Mesenchymal stem cell (in vitro differentiated cells and primary cell): ENCODE measurements around the gene DENND2A.

Experiments
- DNase-seq: peaks from one replicate; pipeline ENCODE4 v3.0.0-alpha.2; 2013
- H2AFZ ChIP-seq: one replicate; pipeline ENCODE4 v1.6.1; 2013; ENCODE audit warnings: low read depth, mild to moderate bottlenecking, control low read depth, inconsistent platforms, low read length, moderate library complexity
- H2AK5ac ChIP-seq: 2 replicates; pipeline ENCODE4 v1.6.1; 2013; ENCODE audit warnings: low read length, moderate library complexity, mild to moderate bottlenecking, inconsistent platforms; ENCODE audit not compliant: severe bottlenecking
- H2BK120ac ChIP-seq: one replicate; pipeline ENCODE4 v1.6.1; 2013; ENCODE audit warnings: low read depth, mild to moderate bottlenecking, inconsistent platforms, low read length, moderate library complexity
- H2BK12ac ChIP-seq, 2 experiments: one replicate each; pipeline ENCODE4 v1.6.1; 2013; ENCODE audit warnings: inconsistent platforms in 2 of 2, low read length in 2 of 2, mild to moderate bottlenecking in 2 of 2, moderate library complexity in 2 of 2, control low read depth in 1 of 2
- H2BK15ac ChIP-seq: one replicate; pipeline ENCODE4 v1.6.1; 2013; ENCODE audit warnings: mild to moderate bottlenecking, low read depth, inconsistent platforms; ENCODE audit not compliant: poor library complexity, severe bottlenecking
- H2BK5ac ChIP-seq: 2 replicates; pipeline ENCODE4 v1.6.1; 2013; ENCODE audit warnings: low read depth, mild to moderate bottlenecking, low read length, control low read depth, inconsistent platforms; ENCODE audit not compliant: poor library complexity, severe bottlenecking
- H3K14ac ChIP-seq, 2 experiments: one replicate each; pipeline ENCODE4 v1.6.1; 2013; ENCODE audit warnings: inconsistent platforms in 2 of 2, low read length in 2 of 2, control low read depth in 1 of 2, mild to moderate bottlenecking in 1 of 2, moderate library complexity in 1 of 2
- H3K18ac ChIP-seq, 2 experiments: one replicate each; pipeline ENCODE4 v1.6.1; 2013; ENCODE audit warnings: inconsistent platforms in 2 of 2, low read length in 2 of 2, control low read depth in 1 of 2, low read depth in 1 of 2, mild to moderate bottlenecking in 1 of 2
- H3K23ac ChIP-seq, 2 experiments: one replicate each; pipeline ENCODE4 v1.6.1; 2013; ENCODE audit warnings: inconsistent platforms in 2 of 2, low read length in 2 of 2, mild to moderate bottlenecking in 2 of 2, moderate library complexity in 2 of 2, control low read depth in 1 of 2
- H3K27ac ChIP-seq: 2 replicates; pipeline ENCODE4 v1.5.1; 2013; ENCODE audit warnings: mild to moderate bottlenecking, moderate library complexity, low read length, control low read depth, inconsistent platforms; ENCODE audit not compliant: poor library complexity, severe bottlenecking
- H3K27me3 ChIP-seq, 2 experiments: 2 replicates each; pipeline versions ENCODE4 v1.6.1 to v1.7.0; 2013; ENCODE audit warnings: low read length in 2 of 2, mild to moderate bottlenecking in 2 of 2, moderate library complexity in 2 of 2, control low read depth in 1 of 2, inconsistent platforms in 1 of 2; ENCODE audit not compliant: control insufficient read depth in 1 of 2, insufficient read depth in 1 of 2
- H3K36me3 ChIP-seq, 2 experiments: 2 replicates each; pipeline versions ENCODE4 v1.6.1 to v1.7.0; 2013; ENCODE audit warnings: low read length in 2 of 2, control low read depth in 1 of 2, inconsistent platforms in 1 of 2, low read depth in 1 of 2, mild to moderate bottlenecking in 1 of 2; ENCODE audit not compliant: insufficient read depth in 2 of 2, control insufficient read depth in 1 of 2
- H3K4ac ChIP-seq, 2 experiments: one replicate each; pipeline ENCODE4 v1.6.1; 2013; ENCODE audit warnings: inconsistent platforms in 2 of 2, low read length in 2 of 2, mild to moderate bottlenecking in 2 of 2, moderate library complexity in 2 of 2, control low read depth in 1 of 2, low read depth in 1 of 2
- H3K4me1 ChIP-seq: 2 replicates; pipeline ENCODE4 v1.6.1; 2013; ENCODE audit warnings: low read depth, low read length, control low read depth; ENCODE audit not compliant: control insufficient read depth, insufficient read depth
- H3K4me2 ChIP-seq: 2 replicates; pipeline ENCODE4 v1.6.1; 2013; ENCODE audit warnings: low read length, mild to moderate bottlenecking, inconsistent platforms; ENCODE audit not compliant: poor library complexity, severe bottlenecking
- H3K4me3 ChIP-seq, 2 experiments: 2 replicates each; pipeline versions ENCODE4 v1.5.1 to v1.7.0; 2013; ENCODE audit warnings: low read length in 2 of 2, mild to moderate bottlenecking in 2 of 2, control low read depth in 1 of 2, low read depth in 1 of 2; ENCODE audit not compliant: insufficient read depth in 1 of 2
- H3K79me1 ChIP-seq: replicated peaks from 2 replicates; pipeline ENCODE4 v1.6.1; 2013; ENCODE audit warnings: mild to moderate bottlenecking, control low read depth, low read length, inconsistent platforms; ENCODE audit not compliant: poor library complexity, severe bottlenecking
- H3K9ac ChIP-seq: 2 replicates; pipeline ENCODE4 v1.7.0; 2013; ENCODE audit warnings: mild to moderate bottlenecking, low read length, moderate library complexity
- H3K9me3 ChIP-seq: 2 replicates; pipeline ENCODE4 v1.7.0; 2013; ENCODE audit warnings: mild to moderate bottlenecking, low read length; ENCODE audit not compliant: control insufficient read depth
- H4K8ac ChIP-seq: one replicate; pipeline ENCODE4 v1.6.1; 2013; ENCODE audit warnings: inconsistent platforms, mild to moderate bottlenecking, low read length, moderate library complexity
- H4K91ac ChIP-seq: one replicate; pipeline ENCODE4 v1.6.1; 2013; ENCODE audit warnings: mild to moderate bottlenecking, low read length, inconsistent platforms
- WGBS: methylation state at CpG from one replicate; pipeline ENCODE4 v1.1.7; 2013; ENCODE audit warnings: mixed read lengths; 5-methylcytosine and 5-hydroxymethylcytosine counted together

Gene DENND2A

GRCh38 chr7:140686921-140687320 lies 46.3 kb upstream of the DENND2A start:
- Histone ChIP-seq H3K4me3 (no peak overlapping the region), H2BK120ac (no peak overlapping the region), H3K36me3 (peaks cover 43 to 46% of the 10 kb centered on the region in 2 experiments), H3K27me3 (no peaks in the 10 kb centered on the region), H3K4me2 (no peak overlapping the region), H3K4me1 (peaks cover 1% of the 10 kb centered on the region), H3K9me3 (no peaks in the 10 kb centered on the region), H4K8ac (no peak overlapping the region), H4K91ac (no peak overlapping the region), H2BK15ac (no peak overlapping the region), H3K14ac (no peak overlapping the region), H3K79me1 (no peaks in the 10 kb centered on the region), H3K27ac (no peak overlapping the region), H3K23ac (no peak overlapping the region), H3K9ac (no peak overlapping the region), H3K18ac (no peak overlapping the region), H3K4ac (no peak overlapping the region), H2BK5ac (no peak overlapping the region), H2BK12ac (no peak overlapping the region), H2AK5ac (no peak overlapping the region), H2AFZ (no peak overlapping the region)
- WGBS, result 96% methylated on average over 11 of the region's 11 CpGs
- no peak for DNase-seq

GRCh38 chr7:140685407-140686087 lies 44.9 kb upstream of the DENND2A start:
- Histone ChIP-seq H2AFZ (no peak overlapping the region), H3K27ac (no peak overlapping the region), H3K36me3 (peaks cover 42 to 48% of the 10 kb centered on the region in 2 experiments), H3K4me2 (no peak overlapping the region), H2BK12ac (no peak overlapping the region), H3K23ac (no peak overlapping the region), H3K79me1 (no peaks in the 10 kb centered on the region), H3K27me3 (no peaks in the 10 kb centered on the region), H2AK5ac (no peak overlapping the region), H2BK120ac (no peak overlapping the region), H3K9ac (no peak overlapping the region), H3K4ac (no peak overlapping the region), H3K9me3 (no peaks in the 10 kb centered on the region), H3K14ac (no peak overlapping the region), H2BK15ac (no peak overlapping the region), H3K18ac (no peak overlapping the region), H4K91ac (no peak overlapping the region), H4K8ac (no peak overlapping the region), H3K4me1 (peaks cover 1% of the 10 kb centered on the region), H2BK5ac (no peak overlapping the region), H3K4me3 (no peak overlapping the region)
- WGBS, result 96% methylated on average over 9 of the region's 10 CpGs
- no peak for DNase-seq

GRCh38 chr7:140684066-140684950 lies 43.7 kb upstream of the DENND2A start:
- Histone ChIP-seq H3K4me2 (no peak overlapping the region), H3K27ac (no peak overlapping the region)

GRCh38 chr7:140683657-140684056 lies 43.0 kb upstream of the DENND2A start:
- H3K27ac ChIP-seq, result no peak overlapping the region
- no peaks in the 10 kb centered on the region for H3K27me3 ChIP-seq
- DNase-seq, result no peak
- no peak overlapping the region for H2AK5ac ChIP-seq
- H3K79me1 ChIP-seq, result peaks cover 3% of the 10 kb centered on the region
- H2AFZ ChIP-seq, result no peak overlapping the region
- H3K4me3 ChIP-seq, result no peak overlapping the region
- H3K18ac ChIP-seq, result no peak overlapping the region
- H3K4me2 ChIP-seq, result no peak overlapping the region
- H3K4me1 ChIP-seq, result peaks cover 1% of the 10 kb centered on the region
- no peak overlapping the region for H4K8ac ChIP-seq
- no peak overlapping the region for H3K4ac ChIP-seq
- H3K9ac ChIP-seq, result no peak overlapping the region
- H3K36me3 ChIP-seq, result peaks cover 44 to 55% of the 10 kb centered on the region in 2 experiments
- H3K23ac ChIP-seq, result no peak overlapping the region
- H2BK120ac ChIP-seq, result no peak overlapping the region
- H3K9me3 ChIP-seq, result no peaks in the 10 kb centered on the region
- H2BK12ac ChIP-seq, result no peak overlapping the region
- no peak overlapping the region for H3K14ac ChIP-seq
- no peak overlapping the region for H2BK5ac ChIP-seq
- WGBS, result 72% methylated on average over 3 of the region's 3 CpGs
- no peak overlapping the region for H2BK15ac ChIP-seq
- no peak overlapping the region for H4K91ac ChIP-seq

More at GRCh38 chr7:140684066-140684950, 43.7 kb upstream of the DENND2A start:
- WGBS, result 96% methylated on average over 20 of the region's 20 CpGs
- no peak overlapping the region for H2BK5ac ChIP-seq
- H3K36me3 ChIP-seq, result peaks cover 40 to 51% of the 10 kb centered on the region in 2 experiments
- no peak overlapping the region for H2AK5ac ChIP-seq
- no peak overlapping the region for H3K23ac ChIP-seq
- H3K4me1 ChIP-seq, result peaks cover 1% of the 10 kb centered on the region
- H4K8ac ChIP-seq, result no peak overlapping the region
- no peak overlapping the region for H2BK12ac ChIP-seq
- H3K4ac ChIP-seq, result no peak overlapping the region
- peaks cover under 1% of the 10 kb centered on the region for H3K79me1 ChIP-seq
- DNase-seq, result no peak
- H2AFZ ChIP-seq, result no peak overlapping the region
- no peak overlapping the region for H4K91ac ChIP-seq
- H3K9me3 ChIP-seq, result no peaks in the 10 kb centered on the region
- H3K18ac ChIP-seq, result no peak overlapping the region
- H3K4me3 ChIP-seq, result no peak overlapping the region
- no peak overlapping the region for H3K9ac ChIP-seq
- H2BK15ac ChIP-seq, result no peak overlapping the region
- no peaks in the 10 kb centered on the region for H3K27me3 ChIP-seq
- H2BK120ac ChIP-seq, result no peak overlapping the region
- no peak overlapping the region for H3K14ac ChIP-seq
